Mammary epithelial cell (primary cell): ENCODE results near the gene MSLN.

Experiments used
- CTCF ChIP-seq, 2 donors: IDR thresholded peaks in 1 of 2; conservative IDR thresholded peaks in 1 of 2; 2 replicates each; pipeline ENCODE4 v1.5.1; 2011 to 2012; ENCODE audit warnings: inconsistent platforms in 2 of 2, low read length in 2 of 2, mild to moderate bottlenecking in 2 of 2, control low read depth in 1 of 2, low read depth in 1 of 2; ENCODE audit not compliant: insufficient read depth in 1 of 2; ENCODE audit errors: extremely low read depth in 1 of 2
- EZH2 ChIP-seq: IDR thresholded peaks from 2 replicates; pipeline ENCODE4 v1.6.1; 2012; ENCODE audit warnings: low read length, inconsistent platforms, borderline replicate concordance

DNA sequence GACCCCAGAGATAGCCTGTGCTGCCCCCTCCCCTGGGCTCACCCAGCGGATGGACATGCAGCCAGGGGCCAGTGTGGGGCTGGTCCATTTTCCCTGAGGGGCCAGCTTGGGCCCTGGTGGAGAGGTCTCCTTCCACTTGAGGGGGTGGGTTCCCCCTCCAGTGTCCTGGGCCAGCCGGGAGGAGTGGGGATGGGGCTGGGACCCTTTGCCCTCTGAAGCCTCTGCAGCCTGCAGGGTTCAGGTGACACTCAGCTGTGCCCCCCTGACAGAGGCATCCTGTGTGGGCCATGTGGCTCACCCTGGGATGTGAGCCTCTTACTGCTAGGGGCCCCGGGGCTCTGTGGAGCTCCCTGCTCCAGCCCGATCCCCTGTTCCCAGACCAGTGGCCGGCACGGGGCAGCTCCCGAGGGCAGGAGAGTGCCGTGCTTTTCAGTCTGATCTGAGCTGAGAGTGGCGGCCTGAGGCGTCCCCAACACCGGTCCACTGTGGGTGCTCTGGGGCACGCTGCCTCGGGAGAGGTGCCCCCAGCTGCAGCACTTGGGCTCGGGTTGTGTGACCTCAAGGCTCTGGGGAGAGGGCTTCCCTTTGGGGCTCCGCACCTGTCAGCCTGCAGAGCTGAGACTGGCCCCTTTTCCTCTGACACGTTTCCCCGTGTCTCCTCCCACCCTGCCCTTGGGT, 40.4 kb downstream of the MSLN start:
- TF ChIP-seq CTCF (conservative IDR thresholded peaks at IDR 0.05 in 1 of 2, IDR thresholded peaks at IDR 0.05 in 1 of 2; ENCODE audit: extremely low read depth in 1 of 2, insufficient read depth in 1 of 2, low read depth in 1 of 2, low read length in 2 of 2) = no peak
- no peak for TF ChIP-seq EZH2
